Spinal cord (tissue), 10 donors: ENCODE data around the gene RAPGEF4. TPM values are rescaled to one million over a fixed set of nuclear protein-coding genes. Genes with fewer than 3 reads are reported as not detected.

Source experiments
- DNase-seq, 6 donors: peaks; one replicate each; pipeline versions ENCODE4 v3.0.0 to v3.0.0-alpha.2; 2013 to 2015; ENCODE audit warnings: low spot score in 6 of 6, low read depth in 4 of 6
- H3K27ac ChIP-seq: one replicate; pipeline ENCODE4 v1.5.1; 2013; ENCODE audit warnings: low read depth, low read length, control low read depth
- H3K27me3 ChIP-seq: one replicate; pipeline ENCODE4 v1.6.1; 2013; ENCODE audit warnings: low read length; ENCODE audit not compliant: control insufficient read depth, insufficient read depth
- H3K36me3 ChIP-seq: one replicate; pipeline ENCODE4 v1.6.1; 2013; ENCODE audit warnings: low read length; ENCODE audit not compliant: control insufficient read depth, insufficient read depth
- H3K4me1 ChIP-seq: one replicate; pipeline ENCODE4 v1.6.1; 2013; ENCODE audit warnings: low read length; ENCODE audit not compliant: control insufficient read depth, insufficient read depth
- H3K4me3 ChIP-seq: one replicate; pipeline ENCODE4 v1.5.1; 2013; ENCODE audit warnings: low read depth, low read length, control low read depth
- H3K9me3 ChIP-seq: one replicate; pipeline ENCODE4 v1.6.1; 2013; ENCODE audit warnings: low read length; ENCODE audit not compliant: control insufficient read depth, insufficient read depth
- WGBS: methylation state at CpG from one replicate; pipeline ENCODE4 v1.1.5; 2013; ENCODE audit warnings: missing lambda C conversion rate; ENCODE audit not compliant: insufficient coverage; 5-methylcytosine and 5-hydroxymethylcytosine counted together
- polyA plus RNA-seq, 2 donors: library from polyadenylated mRNA; unstranded; fragments of 120-200 nt; gene quantifications; one replicate each; pipeline ENCODE4 v1.2.1, GENCODE V29; 2013; ENCODE audit not compliant: insufficient read length in 2 of 2
- total RNA-seq, 2 donors: library from RNA; depleted of rRNA in 1 of 2; stranded (reverse); fragments of 120-200 nt in 1 of 2; fragments of >200 nt in 1 of 2; gene quantifications; one replicate each; pipeline versions ENCODE4 v1.2.3 to v1.2.4, GENCODE V29; 2013 to 2014
- donor health status: healthy.

The RAPGEF4 gene
- total and polyA plus RNA-seq, 4 donors = 31.1 to 65.8 (median 44.4) TPM

GRCh38 chr2:172705352-172705751 lies 30.3 kb upstream of the RAPGEF4 start:
- DNase-seq = no peak
- Histone ChIP-seq H3K27me3 (no peaks in the 10 kb centered on the region), H3K36me3 (no peaks in the 10 kb centered on the region), H3K9me3 (no peaks in the 10 kb centered on the region), H3K4me1 (no peaks in the 10 kb centered on the region), H3K4me3 (no peak overlapping the region), H3K27ac (no peak overlapping the region)
- WGBS = 0% methylated on average over 1 of the region's 2 CpGs

DNA sequence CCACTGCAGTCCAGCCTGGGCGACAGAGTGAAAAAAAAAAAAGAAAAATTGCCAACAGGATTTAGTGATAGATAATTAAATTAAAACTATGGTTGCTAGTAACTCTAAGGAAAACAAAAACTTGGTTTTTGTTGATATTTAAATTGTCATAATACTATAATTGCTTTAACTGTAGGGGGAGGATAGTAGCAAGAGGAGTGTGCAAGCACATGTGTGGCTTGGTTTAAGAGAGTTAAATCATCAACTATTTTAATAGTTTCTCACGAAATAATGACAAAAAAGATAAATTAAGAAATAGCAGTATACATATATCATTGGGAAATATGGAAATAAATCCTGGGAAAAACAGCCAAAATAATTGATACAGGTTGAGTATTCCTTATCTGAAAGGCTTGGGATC lies 27.4 kb upstream of the RAPGEF4 start:
- H3K9me3 ChIP-seq = no peaks in the 10 kb centered on the region
- H3K4me1 ChIP-seq = no peaks in the 10 kb centered on the region
- no peak for DNase-seq
- no peak overlapping the region for H3K4me3 ChIP-seq
- H3K36me3 ChIP-seq = no peaks in the 10 kb centered on the region
- WGBS = no CpG with 5 or more reads among the region's 2 CpGs
- H3K27me3 ChIP-seq = no peaks in the 10 kb centered on the region
- H3K27ac ChIP-seq = no peak overlapping the region

DNA sequence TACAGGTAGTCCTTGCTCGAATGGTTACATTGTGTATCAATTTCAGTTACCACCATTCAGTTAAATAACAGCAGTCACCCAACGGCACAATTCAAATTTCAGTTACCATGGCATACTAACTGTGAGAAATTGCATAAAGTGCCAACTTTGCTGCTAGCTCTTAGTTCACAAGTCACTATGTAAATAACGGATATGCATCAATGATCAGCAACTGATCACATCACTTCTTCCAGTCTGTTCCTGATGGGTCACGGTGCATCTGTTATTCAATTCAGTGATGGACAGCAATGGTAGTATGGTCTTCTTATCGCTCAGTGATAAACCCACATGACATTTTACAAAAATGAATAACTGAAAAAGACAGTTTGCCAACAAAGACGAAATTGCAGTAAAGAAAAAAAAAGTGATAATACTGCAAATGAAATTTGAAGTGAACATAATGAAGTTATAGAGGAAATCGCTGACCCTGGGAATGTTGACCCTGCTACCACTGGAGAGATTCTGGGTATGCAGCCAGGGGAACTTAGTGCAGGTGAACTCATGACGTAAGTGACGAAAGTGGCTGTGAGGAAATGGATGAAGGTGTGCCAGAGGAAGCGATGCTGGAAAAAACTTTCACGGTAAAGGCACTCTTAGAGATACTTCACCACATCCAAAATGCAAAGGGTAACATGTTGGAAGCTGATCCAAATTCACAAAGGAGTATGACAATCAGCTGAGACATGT lies 25.9 kb upstream of the RAPGEF4 start:
- Histone ChIP-seq H3K4me1 (no peaks in the 10 kb centered on the region), H3K36me3 (no peaks in the 10 kb centered on the region), H3K27me3 (no peaks in the 10 kb centered on the region), H3K27ac (no peak overlapping the region), H3K9me3 (no peaks in the 10 kb centered on the region), H3K4me3 (no peak overlapping the region)
- 78% methylated on average over 3 of the region's 11 CpGs for WGBS
- DNase-seq = no peak

GRCh38 chr2:172710584-172711047 lies 25.0 kb upstream of the RAPGEF4 start:
- DNase-seq = peak in 3 of 6 donors; percentile 45 to 85 (median 71)
- no peaks in the 10 kb centered on the region for H3K36me3 ChIP-seq
- no peaks in the 10 kb centered on the region for H3K27me3 ChIP-seq
- WGBS = 60% methylated on average over 1 of the region's 2 CpGs
- H3K9me3 ChIP-seq = no peaks in the 10 kb centered on the region
- no peak overlapping the region for H3K27ac ChIP-seq
- H3K4me1 ChIP-seq = no peaks in the 10 kb centered on the region
- H3K4me3 ChIP-seq = no peak overlapping the region

DNA sequence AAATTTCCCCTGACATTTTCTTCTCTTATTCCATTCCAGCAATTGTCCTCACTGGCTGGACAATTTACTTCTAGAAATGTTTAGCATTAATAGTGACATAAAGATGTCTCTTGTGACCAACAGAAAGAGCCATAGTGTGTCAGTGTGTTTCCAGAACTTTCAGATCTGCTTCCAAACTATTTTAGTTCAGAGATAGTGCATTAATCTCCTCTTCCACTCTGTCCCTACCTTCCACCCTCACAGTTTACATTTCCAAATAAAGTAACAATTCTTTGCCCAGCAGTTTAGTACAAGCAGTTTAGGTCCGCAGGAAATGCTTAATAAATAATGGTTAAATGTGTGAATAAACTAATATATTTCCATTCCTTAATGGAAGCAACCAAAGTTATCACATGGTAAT lies 24.5 kb upstream of the RAPGEF4 start:
- Histone ChIP-seq H3K27ac (no peak overlapping the region), H3K4me1 (no peaks in the 10 kb centered on the region), H3K27me3 (no peaks in the 10 kb centered on the region), H3K36me3 (no peaks in the 10 kb centered on the region), H3K9me3 (no peaks in the 10 kb centered on the region), H3K4me3 (no peak overlapping the region)
- no CpG with 5 or more reads among the region's 1 CpG for WGBS
- DNase-seq = no peak

GRCh38 chr2:172712251-172712650 lies 23.4 kb upstream of the RAPGEF4 start:
- Histone ChIP-seq H3K36me3 (no peaks in the 10 kb centered on the region), H3K27ac (no peak overlapping the region), H3K4me1 (no peaks in the 10 kb centered on the region), H3K9me3 (no peaks in the 10 kb centered on the region), H3K4me3 (no peak overlapping the region), H3K27me3 (no peaks in the 10 kb centered on the region)
- DNase-seq = no peak
- WGBS = 92% methylated on average over 13 of the region's 13 CpGs

- H3K4me3 ChIP-seq = no peak overlapping the region
- H3K36me3 ChIP-seq = no peaks in the 10 kb centered on the region
- no peak overlapping the region for H3K27ac ChIP-seq
- DNase-seq = no peak
- H3K4me1 ChIP-seq = no peaks in the 10 kb centered on the region
- H3K27me3 ChIP-seq = no peaks in the 10 kb centered on the region
- no peaks in the 10 kb centered on the region for H3K9me3 ChIP-seq
- WGBS = 87% methylated on average over 16 of the region's 16 CpGs
Measured at GRCh38 chr2:172713365-172713875, 22.2 kb upstream of the RAPGEF4 start.

DNA sequence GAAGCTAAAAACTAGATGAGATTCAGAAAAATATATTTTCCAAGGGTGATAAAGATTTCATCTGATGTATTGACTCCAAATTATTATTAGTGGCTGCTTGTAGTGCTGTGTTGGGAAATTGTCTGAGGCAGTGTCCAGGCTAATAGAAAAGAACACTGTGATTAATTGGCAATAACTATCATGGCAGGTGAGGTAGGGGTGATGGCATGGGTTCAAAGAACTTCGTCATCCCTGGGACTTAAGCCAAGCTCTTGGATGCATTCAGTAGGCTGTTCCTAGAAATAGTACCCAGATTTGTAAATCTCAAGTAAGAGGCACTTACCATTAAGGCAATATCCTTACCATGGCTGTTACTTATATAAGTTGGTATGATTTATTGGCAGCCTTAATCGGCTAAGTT lies 13.2 kb upstream of the RAPGEF4 start:
- no peaks in the 10 kb centered on the region for H3K36me3 ChIP-seq
- H3K9me3 ChIP-seq = no peaks in the 10 kb centered on the region
- peak in 2 of 6 donors; percentile 35 to 71 for DNase-seq
- WGBS = no CpG with 5 or more reads among the region's 2 CpGs
- peaks cover 9% of the 10 kb centered on the region for H3K4me1 ChIP-seq
- no peak overlapping the region for H3K4me3 ChIP-seq
- no peaks in the 10 kb centered on the region for H3K27me3 ChIP-seq
- H3K27ac ChIP-seq = no peak overlapping the region

- H3K36me3 ChIP-seq = no peaks in the 10 kb centered on the region
- DNase-seq = no peak
- H3K9me3 ChIP-seq = no peaks in the 10 kb centered on the region
- no peak overlapping the region for H3K27ac ChIP-seq
- peaks cover 9% of the 10 kb centered on the region for H3K4me1 ChIP-seq
- no peaks in the 10 kb centered on the region for H3K27me3 ChIP-seq
- no peak overlapping the region for H3K4me3 ChIP-seq
Measured at GRCh38 chr2:172723286-172723685, 12.4 kb upstream of the RAPGEF4 start.

DNA sequence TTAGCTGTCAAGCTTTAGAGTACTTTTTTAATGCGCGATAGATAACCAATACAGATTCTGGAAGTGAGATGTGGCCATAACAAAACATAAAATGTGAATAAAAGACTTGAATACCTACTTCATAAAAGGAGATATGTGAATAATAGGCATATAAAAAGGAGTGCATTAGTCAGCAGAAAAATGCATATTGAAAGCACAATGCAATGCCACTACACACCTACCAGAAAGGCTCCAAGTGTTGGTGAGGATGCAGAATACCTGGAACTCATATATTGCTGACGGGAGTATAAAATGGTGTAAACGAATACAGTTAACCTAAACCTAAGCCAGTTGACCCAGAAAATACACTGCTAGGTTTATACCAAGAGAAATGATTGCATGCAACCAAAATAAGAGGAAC lies 10.9 kb upstream of the RAPGEF4 start:
- Histone ChIP-seq H3K36me3 (no peaks in the 10 kb centered on the region), H3K4me1 (peaks cover 11% of the 10 kb centered on the region), H3K27me3 (no peaks in the 10 kb centered on the region), H3K9me3 (no peaks in the 10 kb centered on the region), H3K4me3 (no peak overlapping the region), H3K27ac (no peak overlapping the region)
- no peak for DNase-seq
- WGBS = no CpG with 5 or more reads among the region's 4 CpGs
